Smooth muscle cell (in vitro differentiated cells): ENCODE data around the gene NRG3. TPM values are rescaled to one million over a fixed set of nuclear protein-coding genes. Genes with fewer than 3 reads are reported as not detected.
A peak's percentile ranks its signal among the peaks of the same experiment; 100 is the strongest.

Source experiments
- DNase-seq: peaks from one replicate; lab custom pipeline; 2025; ENCODE audit not compliant: unreplicated experiment; lab: John Stamatoyannopoulos, UW
- H2AFZ ChIP-seq: fragments of 200-600 bp; sonication (generic); 2 replicates; pipeline ENCODE4 v1.6.0; 2016; ENCODE audit warnings: antibody characterized with exemption, low read depth, mild to moderate bottlenecking
- H3F3A ChIP-seq: fragments of 200-600 bp; sonication (generic); 2 replicates; pipeline ENCODE4 v1.6.0; 2017; ENCODE audit warnings: antibody characterized with exemption, low read depth
- H3K27ac ChIP-seq: fragments of 200-600 bp; sonication (generic); 2 replicates; pipeline ENCODE4 v1.5.1; 2016; ENCODE audit warnings: low read depth, mild to moderate bottlenecking
- H3K27me3 ChIP-seq: fragments of 200-600 bp; sonication (generic); 2 replicates; pipeline ENCODE4 v1.6.1; 2016; ENCODE audit warnings: low read depth, mild to moderate bottlenecking
- H3K36me3 ChIP-seq: fragments of 200-600 bp; sonication (generic); 2 replicates; pipeline ENCODE4 v1.5.1; 2016; ENCODE audit warnings: low read depth
- H3K4me1 ChIP-seq: fragments of 200-600 bp; sonication (generic); 2 replicates; pipeline ENCODE4 v1.5.1; 2016; ENCODE audit warnings: low read depth
- H3K4me2 ChIP-seq: fragments of 200-600 bp; sonication (generic); 2 replicates; pipeline ENCODE4 v1.6.0; 2016; ENCODE audit warnings: mild to moderate bottlenecking
- H3K4me3 ChIP-seq: fragments of 200-600 bp; sonication (generic); 2 replicates; pipeline ENCODE4 v1.5.1; 2016; ENCODE audit warnings: mild to moderate bottlenecking
- H3K79me2 ChIP-seq: fragments of 200-600 bp; sonication (generic); 2 replicates; pipeline ENCODE4 v1.6.0; 2016; ENCODE audit warnings: low read depth, mild to moderate bottlenecking
- H3K9ac ChIP-seq: fragments of 200-600 bp; sonication (generic); 2 replicates; pipeline ENCODE4 v1.6.0; 2016; ENCODE audit warnings: low read depth
- H3K9me3 ChIP-seq: fragments of 200-600 bp; sonication (generic); replicated peaks from 2 replicates; pipeline ENCODE4 v1.5.1; 2016; ENCODE audit warnings: low read depth
- H4K20me1 ChIP-seq: fragments of 200-600 bp; sonication (generic); 2 replicates; pipeline ENCODE4 v1.6.0; 2016; ENCODE audit warnings: low read depth
- WGBS: methylation state at CpG from one replicate; pipeline ENCODE4 v1.1.7; 2016; ENCODE audit warnings: low lambda C conversion rate; 5-methylcytosine and 5-hydroxymethylcytosine counted together
- polyA plus RNA-seq: library from polyadenylated mRNA; unstranded; fragments of >200 nt; fragmentation: Nextera tagmentation; extraction: Ambion mirVana; gene quantifications from 2 replicates; pipeline ENCODE4 v1.2.1, GENCODE V29; 2016
- total RNA-seq: library from RNA; depleted of rRNA; stranded (reverse); fragments of >200 nt; gene quantifications from 2 replicates; pipeline ENCODE4 v1.2.3, GENCODE V29; 2014
- TF ChIP-seq, protein P1 (sequence below): fragments of 200-600 bp; sonication (generic); IDR thresholded peaks from 2 replicates; pipeline ENCODE4 v1.5.1; 2017; ENCODE audit warnings: borderline replicate concordance, mild to moderate bottlenecking, antibody characterized with exemption; ENCODE audit not compliant: insufficient read depth, poor library complexity, severe bottlenecking

Gene NRG3
- total and polyA plus RNA-seq, 2 experiments from 2014 or later: 4.0 to 4.8 TPM

DNA sequence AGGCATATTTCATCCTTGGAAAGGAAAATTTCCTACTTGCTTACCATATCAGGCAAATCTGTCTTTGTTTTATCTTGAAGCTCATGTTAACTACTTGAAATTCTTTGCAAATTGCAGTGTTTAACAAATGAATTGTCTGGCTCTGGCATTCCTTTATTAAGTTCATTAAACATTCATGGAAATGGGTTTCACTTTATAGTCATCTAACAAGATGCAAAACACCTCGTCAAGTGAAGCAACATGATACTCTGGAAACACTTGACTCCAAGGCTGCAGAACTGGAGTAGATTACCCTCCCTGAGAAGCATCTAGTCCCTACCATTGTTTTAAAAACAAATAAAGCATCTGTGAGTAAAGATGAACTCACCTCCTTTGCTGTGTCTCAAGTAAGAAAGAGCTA is 1086.9 kb downstream of the NRG3 start:
- Histone ChIP-seq H3K79me2 (no peaks in the 10 kb centered on the region), H3K4me3 (no peak overlapping the region), H3K4me2 (no peak overlapping the region), H3K4me1 (no peaks in the 10 kb centered on the region), H3F3A (no peaks in the 10 kb centered on the region), H3K27me3 (no peaks in the 10 kb centered on the region), H4K20me1 (no peaks in the 10 kb centered on the region), H3K36me3 (no peaks in the 10 kb centered on the region), H3K27ac (no peak overlapping the region), H3K9ac (no peak overlapping the region), H3K9me3 (no peaks in the 10 kb centered on the region), H2AFZ (no peak overlapping the region)
- TF ChIP-seq, protein P1, sequence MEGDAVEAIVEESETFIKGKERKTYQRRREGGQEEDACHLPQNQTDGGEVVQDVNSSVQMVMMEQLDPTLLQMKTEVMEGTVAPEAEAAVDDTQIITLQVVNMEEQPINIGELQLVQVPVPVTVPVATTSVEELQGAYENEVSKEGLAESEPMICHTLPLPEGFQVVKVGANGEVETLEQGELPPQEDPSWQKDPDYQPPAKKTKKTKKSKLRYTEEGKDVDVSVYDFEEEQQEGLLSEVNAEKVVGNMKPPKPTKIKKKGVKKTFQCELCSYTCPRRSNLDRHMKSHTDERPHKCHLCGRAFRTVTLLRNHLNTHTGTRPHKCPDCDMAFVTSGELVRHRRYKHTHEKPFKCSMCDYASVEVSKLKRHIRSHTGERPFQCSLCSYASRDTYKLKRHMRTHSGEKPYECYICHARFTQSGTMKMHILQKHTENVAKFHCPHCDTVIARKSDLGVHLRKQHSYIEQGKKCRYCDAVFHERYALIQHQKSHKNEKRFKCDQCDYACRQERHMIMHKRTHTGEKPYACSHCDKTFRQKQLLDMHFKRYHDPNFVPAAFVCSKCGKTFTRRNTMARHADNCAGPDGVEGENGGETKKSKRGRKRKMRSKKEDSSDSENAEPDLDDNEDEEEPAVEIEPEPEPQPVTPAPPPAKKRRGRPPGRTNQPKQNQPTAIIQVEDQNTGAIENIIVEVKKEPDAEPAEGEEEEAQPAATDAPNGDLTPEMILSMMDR: no peak
- WGBS: 40% methylated on average over 1 of the region's 1 CpG
- no peak for DNase-seq

DNA sequence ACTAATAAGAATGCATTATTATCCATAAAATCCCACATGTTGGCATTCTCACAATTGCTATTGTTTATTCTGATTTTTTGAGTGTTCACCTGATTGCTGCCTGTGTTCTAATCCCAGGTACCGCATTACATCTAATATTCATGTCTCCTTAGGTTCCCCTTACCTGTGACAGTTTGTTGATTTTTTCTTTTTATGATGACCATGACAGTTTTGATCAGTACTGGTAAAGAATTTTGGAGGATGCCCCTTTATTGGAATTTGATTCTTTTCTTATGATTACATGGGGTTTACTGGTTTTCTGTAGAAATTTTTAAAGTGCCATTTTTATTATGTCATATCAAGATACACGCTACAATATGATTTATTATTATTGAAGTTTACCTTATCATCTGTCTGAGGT is 1091.1 kb downstream of the NRG3 start:
- Histone ChIP-seq H3K4me2 (no peak overlapping the region), H3K27me3 (no peaks in the 10 kb centered on the region), H3K4me1 (no peaks in the 10 kb centered on the region), H3K9ac (no peak overlapping the region), H3K27ac (no peak overlapping the region), H2AFZ (no peak overlapping the region), H3K9me3 (no peaks in the 10 kb centered on the region), H4K20me1 (no peaks in the 10 kb centered on the region), H3K36me3 (no peaks in the 10 kb centered on the region), H3K79me2 (no peaks in the 10 kb centered on the region), H3K4me3 (no peak overlapping the region), H3F3A (no peaks in the 10 kb centered on the region)
- 99% methylated on average over 2 of the region's 2 CpGs for WGBS
- DNase-seq: no peak
- TF ChIP-seq, protein P1: no peak

DNA sequence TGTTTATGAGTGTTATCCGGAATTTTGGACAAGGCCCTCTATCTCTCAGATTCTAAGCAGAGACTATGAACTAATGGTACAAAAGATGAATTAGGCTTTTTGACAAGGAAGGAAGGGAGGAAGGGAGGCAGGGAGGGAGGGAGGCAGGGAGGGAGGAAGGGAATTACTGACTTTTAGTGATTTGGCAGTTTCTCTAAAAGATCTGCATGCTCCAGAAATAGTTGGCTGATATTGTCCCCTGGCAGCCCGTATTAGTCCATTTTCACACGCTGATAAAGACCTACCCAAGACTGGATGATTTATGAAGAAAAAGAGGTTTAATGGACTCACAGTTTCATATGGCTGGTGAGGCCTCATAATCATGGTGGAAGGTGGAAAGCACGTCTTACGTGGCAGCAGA is 1093.5 kb downstream of the NRG3 start:
- Histone ChIP-seq H3F3A (no peaks in the 10 kb centered on the region), H3K79me2 (no peaks in the 10 kb centered on the region), H3K27ac (no peak overlapping the region), H3K4me1 (no peaks in the 10 kb centered on the region), H3K4me3 (no peak overlapping the region), H3K27me3 (no peaks in the 10 kb centered on the region), H3K36me3 (no peaks in the 10 kb centered on the region), H3K9me3 (no peaks in the 10 kb centered on the region), H2AFZ (no peak overlapping the region), H3K9ac (no peak overlapping the region), H4K20me1 (no peaks in the 10 kb centered on the region), H3K4me2 (no peak overlapping the region)
- no peak for DNase-seq
- TF ChIP-seq, protein P1: no peak
- 95% methylated on average over 5 of the region's 5 CpGs for WGBS

DNA sequence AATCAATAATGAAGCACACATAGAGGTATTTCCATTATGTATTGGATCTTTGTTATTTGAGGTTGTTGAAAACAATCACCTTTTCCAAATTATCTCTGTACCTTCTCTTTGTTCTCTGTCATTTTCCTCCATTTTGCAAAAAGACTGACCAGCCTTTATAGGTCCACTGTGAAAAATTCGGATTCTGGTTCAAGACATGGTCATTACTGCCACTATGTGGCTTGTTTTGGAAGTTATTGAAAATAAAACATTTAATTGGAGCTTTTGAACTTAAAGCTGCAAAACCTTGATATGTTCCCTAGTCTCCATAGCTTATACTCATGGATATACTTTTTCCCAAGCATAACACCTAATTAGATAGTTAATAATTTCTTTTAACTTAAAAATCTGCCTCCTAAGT is 1094.4 kb downstream of the NRG3 start:
- Histone ChIP-seq H3K36me3 (no peaks in the 10 kb centered on the region), H3F3A (no peaks in the 10 kb centered on the region), H3K27ac (no peak overlapping the region), H3K27me3 (no peaks in the 10 kb centered on the region), H3K79me2 (no peaks in the 10 kb centered on the region), H3K4me1 (no peaks in the 10 kb centered on the region), H4K20me1 (no peaks in the 10 kb centered on the region), H3K4me3 (no peak overlapping the region), H3K9me3 (no peaks in the 10 kb centered on the region), H3K9ac (no peak overlapping the region), H2AFZ (no peak overlapping the region), H3K4me2 (no peak overlapping the region)
- WGBS: 73% methylated on average over 1 of the region's 1 CpG
- DNase-seq: no peak
- TF ChIP-seq, protein P1: peak; percentile 51
